ENCODE measurements around the gene IER3IP1.

GRCh38 chr18:47149457-47150028 lies 26.6 kb downstream of the IER3IP1 start:
- TF ChIP-seq, protein P1, sequence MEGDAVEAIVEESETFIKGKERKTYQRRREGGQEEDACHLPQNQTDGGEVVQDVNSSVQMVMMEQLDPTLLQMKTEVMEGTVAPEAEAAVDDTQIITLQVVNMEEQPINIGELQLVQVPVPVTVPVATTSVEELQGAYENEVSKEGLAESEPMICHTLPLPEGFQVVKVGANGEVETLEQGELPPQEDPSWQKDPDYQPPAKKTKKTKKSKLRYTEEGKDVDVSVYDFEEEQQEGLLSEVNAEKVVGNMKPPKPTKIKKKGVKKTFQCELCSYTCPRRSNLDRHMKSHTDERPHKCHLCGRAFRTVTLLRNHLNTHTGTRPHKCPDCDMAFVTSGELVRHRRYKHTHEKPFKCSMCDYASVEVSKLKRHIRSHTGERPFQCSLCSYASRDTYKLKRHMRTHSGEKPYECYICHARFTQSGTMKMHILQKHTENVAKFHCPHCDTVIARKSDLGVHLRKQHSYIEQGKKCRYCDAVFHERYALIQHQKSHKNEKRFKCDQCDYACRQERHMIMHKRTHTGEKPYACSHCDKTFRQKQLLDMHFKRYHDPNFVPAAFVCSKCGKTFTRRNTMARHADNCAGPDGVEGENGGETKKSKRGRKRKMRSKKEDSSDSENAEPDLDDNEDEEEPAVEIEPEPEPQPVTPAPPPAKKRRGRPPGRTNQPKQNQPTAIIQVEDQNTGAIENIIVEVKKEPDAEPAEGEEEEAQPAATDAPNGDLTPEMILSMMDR (IDR thresholded peaks at IDR 0.05): no peak
- TF ChIP-seq POLR2A (IDR thresholded peaks at IDR 0.05): no peak
